WTC11 (cell line): ENCODE results near the gene RFX7. TPM values are rescaled to one million over a fixed set of nuclear protein-coding genes. Genes with fewer than 3 reads are reported as not detected.
"Not testable (repeated sequence)": the region's sequence is repeated elsewhere in the genome, so short reads cannot be mapped to it uniquely, and the experiment has no call there.

Experiments used
- ATAC-seq: fragments of 200-7000 bp; cut with Tn5 transposase; 2 replicates; pipeline ENCODE4 v1.10.0; 2021; ENCODE audit warnings: mild to moderate bottlenecking, moderate library complexity
- CTCF ChIA-PET: fragments of 300-600 bp; sonication (Branson Sonifier 250); formaldehyde crosslinking; loops from one replicate; lab custom pipeline; 2021; ENCODE audit warnings: antibody characterized with exemption; lab: Charles Lee
- POLR2A ChIA-PET: fragments of 350-600 bp; sonication (Branson Sonifier 250); formaldehyde crosslinking; loops from one replicate; lab custom pipeline; 2021; ENCODE audit warnings: antibody characterized with exemption; lab: Charles Lee
- DNase-seq: peaks from one replicate; pipeline ENCODE4 v3.0.0; 2021; ENCODE audit warnings: low spot score
- H3K27ac Mint-ChIP-seq: 2 replicates; pipeline ENCODE4 v1.8.0; 2021; ENCODE audit warnings: mixed read lengths
- H3K27me3 Mint-ChIP-seq: 2 replicates; pipeline ENCODE4 v1.8.0; 2021; ENCODE audit warnings: low read depth, mild to moderate bottlenecking, moderate library complexity, mixed read lengths
- H3K36me3 Mint-ChIP-seq: 2 replicates; pipeline ENCODE4 v1.8.0; 2021; ENCODE audit warnings: mixed read lengths
- H3K4me1 Mint-ChIP-seq: 2 replicates; pipeline ENCODE4 v1.8.0; 2022; ENCODE audit warnings: mixed read lengths
- H3K4me3 Mint-ChIP-seq: 2 replicates; pipeline ENCODE4 v1.8.0; 2021; ENCODE audit warnings: mild to moderate bottlenecking, moderate library complexity, mixed read lengths
- H3K9me3 Mint-ChIP-seq: 2 replicates; pipeline ENCODE4 v1.8.0; 2021; ENCODE audit warnings: mixed read lengths
- E2F4 ChIP-seq: sonication (generic); formaldehyde crosslinking; IDR thresholded peaks from 2 replicates; pipeline ENCODE4 v1.8.1; 2022; ENCODE audit warnings: low read depth, mild to moderate bottlenecking, moderate library complexity, missing genetic modification reagents, borderline replicate concordance
- ELF4 ChIP-seq: sonication (generic); formaldehyde crosslinking; IDR thresholded peaks from 2 replicates; pipeline ENCODE4 v1.8.1; 2022; ENCODE audit warnings: low read depth, mild to moderate bottlenecking, moderate library complexity, missing genetic modification reagents
- FOXJ3 ChIP-seq: sonication (generic); formaldehyde crosslinking; IDR thresholded peaks from 2 replicates; pipeline ENCODE4 v1.9.0; 2021; ENCODE audit warnings: missing genetic modification reagents, mild to moderate bottlenecking, borderline replicate concordance
- FOXK1 ChIP-seq: sonication (generic); formaldehyde crosslinking; IDR thresholded peaks from 2 replicates; pipeline ENCODE4 v1.8.0; 2022; ENCODE audit warnings: mild to moderate bottlenecking, moderate library complexity, missing genetic modification reagents
- GABPB1 ChIP-seq: sonication (generic); formaldehyde crosslinking; IDR thresholded peaks from 2 replicates; pipeline ENCODE4 v1.8.1; 2023; ENCODE audit warnings: mild to moderate bottlenecking, missing genetic modification reagents
- HMGXB4 ChIP-seq: sonication (generic); formaldehyde crosslinking; IDR thresholded peaks from 2 replicates; pipeline ENCODE4 v1.8.1; 2023; ENCODE audit warnings: mild to moderate bottlenecking, moderate library complexity, missing genetic modification reagents
- MAX ChIP-seq: sonication (generic); formaldehyde crosslinking; IDR thresholded peaks from 2 replicates; pipeline ENCODE4 v1.8.0; 2022; ENCODE audit warnings: mild to moderate bottlenecking, missing genetic modification reagents
- PRRX2 ChIP-seq: fragments of 250-450 bp; sonication (Bioruptor Pico); IDR thresholded peaks from 2 replicates; pipeline ENCODE4 v1.8.0; 2021; ENCODE audit warnings: mild to moderate bottlenecking
- SP1 ChIP-seq: sonication (generic); formaldehyde crosslinking; conservative IDR thresholded peaks from 2 replicates; pipeline ENCODE4 v1.8.1; 2022; ENCODE audit warnings: missing genetic modification reagents
- TCF7 ChIP-seq: sonication (generic); formaldehyde crosslinking; IDR thresholded peaks from 2 replicates; pipeline ENCODE4 v1.8.0; 2022; ENCODE audit warnings: mild to moderate bottlenecking, low read depth, missing genetic modification reagents, moderate library complexity
- USF2 ChIP-seq: sonication (generic); formaldehyde crosslinking; IDR thresholded peaks from 2 replicates; pipeline ENCODE4 v1.8.1; 2023; ENCODE audit warnings: mild to moderate bottlenecking, missing genetic modification reagents, moderate library complexity
- ZNF425 ChIP-seq: fragments of 250-450 bp; sonication (Bioruptor Pico); conservative IDR thresholded peaks from 2 replicates; pipeline ENCODE4 v1.9.0; 2021; ENCODE audit warnings: mild to moderate bottlenecking
- ZNF512 ChIP-seq: sonication (generic); formaldehyde crosslinking; IDR thresholded peaks from 2 replicates; pipeline ENCODE4 v1.8.1; 2022; ENCODE audit warnings: missing genetic modification reagents, borderline replicate concordance
- total RNA-seq: library from RNA; stranded (reverse); gene quantifications from 3 replicates; pipeline ENCODE4 v1.2.3, GENCODE V29; 2021

Gene RFX7
- total RNA-seq, 1 experiment from 2014 or later = 36.0 TPM

- TF ChIP-seq PRRX2 (CRISPR knock-in tag) (no peak), ZNF425 (CRISPR knock-in tag) (no peak), TCF7 (CRISPR knock-in tag) (no peak), SP1 (CRISPR knock-in tag) (no peak), E2F4 (CRISPR knock-in tag) (no peak)
Observed at GRCh38 chr15:56160966-56161365, 82.7 kb downstream of the RFX7 start (continued).

- DNase-seq = no peak
- peaks cover 36% of the 10 kb centered on the region for H3K36me3 Mint-ChIP-seq
- H3K9me3 Mint-ChIP-seq = peaks cover 20% of the 10 kb centered on the region
- ChIA-PET CTCF (no interaction called here), POLR2A (no interaction called here)
- no peak overlapping the region for H3K4me3 Mint-ChIP-seq
- no peak for ATAC-seq
- H3K4me1 Mint-ChIP-seq = peaks cover 42% of the 10 kb centered on the region
- H3K27ac Mint-ChIP-seq = no peak overlapping the region
- no peaks in the 10 kb centered on the region for H3K27me3 Mint-ChIP-seq
- TF ChIP-seq FOXK1 (CRISPR knock-in tag) = no peak
Observed at GRCh38 chr15:56156877-56157276, 86.8 kb downstream of the RFX7 start.

- CTCF ChIA-PET, DNase-seq, H3K27me3 Mint-ChIP-seq, H3K27ac Mint-ChIP-seq, ATAC-seq, H3K4me3 Mint-ChIP-seq, POLR2A ChIA-PET: not testable (repeated sequence)
- H3K36me3 Mint-ChIP-seq = peaks cover 36% of the 10 kb centered on the region
- H3K9me3 Mint-ChIP-seq = peaks cover 20% of the 10 kb centered on the region
- H3K4me1 Mint-ChIP-seq = peaks cover 40% of the 10 kb centered on the region
Observed at GRCh38 chr15:56155278-56155677, 88.4 kb downstream of the RFX7 start.

GRCh38 chr15:56154768-56155167 is 88.9 kb downstream of the RFX7 start:
- H3K9me3 Mint-ChIP-seq = peaks cover 20% of the 10 kb centered on the region
- peaks cover 38% of the 10 kb centered on the region for H3K4me1 Mint-ChIP-seq
- DNase-seq, POLR2A ChIA-PET, CTCF ChIA-PET, H3K27me3 Mint-ChIP-seq, H3K4me3 Mint-ChIP-seq, H3K27ac Mint-ChIP-seq, ATAC-seq: not testable (repeated sequence)
- H3K36me3 Mint-ChIP-seq = peaks cover 36% of the 10 kb centered on the region

- ChIA-PET POLR2A (no interaction called here), CTCF (no interaction called here)
- Mint-ChIP-seq H3K4me1 (peaks cover 51% of the 10 kb centered on the region), H3K27me3 (no peaks in the 10 kb centered on the region), H3K4me3 (no peak overlapping the region), H3K27ac (peak overlapping the region; percentile 79), H3K36me3 (peaks cover 26% of the 10 kb centered on the region), H3K9me3 (peaks cover 22% of the 10 kb centered on the region)
- DNase-seq = peak; percentile 10
- no peak for ATAC-seq
- TF ChIP-seq MAX (CRISPR knock-in tag) (no peak), ELF4 (CRISPR knock-in tag) (no peak), ZNF512 (CRISPR knock-in tag) (no peak), GABPB1 (CRISPR knock-in tag) (no peak), FOXJ3 (CRISPR knock-in tag) (no peak), HMGXB4 (CRISPR knock-in tag) (no peak), USF2 (CRISPR knock-in tag) (no peak)
Observed at GRCh38 chr15:56150204-56150603, 93.5 kb downstream of the RFX7 start.
